ENCODE results near the gene LONRF3.

Gene LONRF3

GRCh38 chrX:118973389-118974087 is 880 bp upstream of the LONRF3 start:
- DNase-seq (ENCODE audit: extremely low read depth, low read depth), result no peak

GRCh38 chrX:118974908-118975671 is 672 bp downstream of the LONRF3 start:
- TF ChIP-seq CTCF (IDR thresholded peaks at IDR 0.05; ENCODE audit: low read depth, low read length, missing control alignments), result no peak
- 0 out of 2 replicates have a peak overlapping the region, but pooled peaks have one; percentile 7 for H3K4me3 ChIP-seq (replicated peaks; ENCODE audit: low read depth, low read length)
- DNase-seq (ENCODE audit: extremely low read depth, low read depth), result no peak

More at GRCh38 chrX:118973389-118974087, 880 bp upstream of the LONRF3 start:
- no peak for TF ChIP-seq CTCF (IDR thresholded peaks at IDR 0.05; ENCODE audit: low read depth, low read length, missing control alignments)
- H3K4me3 ChIP-seq (replicated peaks; ENCODE audit: low read depth, low read length), result no peak overlapping the region

GRCh38 chrX:118975831-118976598 is 1.6 kb downstream of the LONRF3 start:
- peak overlapping the region; percentile 33 for H3K4me3 ChIP-seq (replicated peaks; ENCODE audit: low read depth, low read length)
- no peak for TF ChIP-seq CTCF (IDR thresholded peaks at IDR 0.05; ENCODE audit: low read depth, low read length, missing control alignments)
- no peak for DNase-seq (ENCODE audit: extremely low read depth, low read depth)

- no peak overlapping the region for H3K4me3 ChIP-seq (replicated peaks; ENCODE audit: low read depth, low read length)
- TF ChIP-seq CTCF (IDR thresholded peaks at IDR 0.05; ENCODE audit: low read depth, low read length, missing control alignments), result no peak
- no peak for DNase-seq (ENCODE audit: extremely low read depth, low read depth)
These were observed 2.4 kb downstream of the LONRF3 start for GRCh38 chrX:118976599-118977340.

GRCh38 chrX:118977424-118977823 is 3.0 kb downstream of the LONRF3 start:
- H3K4me3 ChIP-seq (replicated peaks; ENCODE audit: low read depth, low read length), result no peak overlapping the region
- DNase-seq (ENCODE audit: extremely low read depth, low read depth), result no peak
- TF ChIP-seq CTCF (IDR thresholded peaks at IDR 0.05; ENCODE audit: low read depth, low read length, missing control alignments), result no peak

- DNase-seq (ENCODE audit: extremely low read depth, low read depth), result no peak
- no peak for TF ChIP-seq CTCF (IDR thresholded peaks at IDR 0.05; ENCODE audit: low read depth, low read length, missing control alignments)
These were observed 4.0 kb downstream of the LONRF3 start for GRCh38 chrX:118978451-118978850.

More at GRCh38 chrX:118978451-118978850, 4.0 kb downstream of the LONRF3 start:
- H3K4me3 ChIP-seq (replicated peaks; ENCODE audit: low read depth, low read length), result no peak overlapping the region

Measured in HFF-Myc (cell line).